KOPT-K1 (cell line): ENCODE results near the gene NKAIN2.

Experiments used
- H3K27ac ChIP-seq: fragments of 200-600 bp; sonication (generic); 2 replicates; pipeline ENCODE4 v1.5.1; 2016; ENCODE audit warnings: antibody characterized with exemption, mild to moderate bottlenecking, low read depth, low read length; ENCODE audit not compliant: poor library complexity, severe bottlenecking
- H3K36me3 ChIP-seq: fragments of 200-600 bp; sonication (generic); 2 replicates; pipeline ENCODE4 v1.5.1; 2017; ENCODE audit warnings: antibody characterized with exemption, mild to moderate bottlenecking, low read length, moderate library complexity; ENCODE audit not compliant: insufficient read depth
- H3K9me3 ChIP-seq: fragments of 200-600 bp; sonication (generic); 2 replicates; pipeline ENCODE4 v1.5.1; 2017; ENCODE audit warnings: antibody characterized with exemption, low read length, mild to moderate bottlenecking; ENCODE audit not compliant: insufficient read depth, poor library complexity, severe bottlenecking

The NKAIN2 gene

DNA sequence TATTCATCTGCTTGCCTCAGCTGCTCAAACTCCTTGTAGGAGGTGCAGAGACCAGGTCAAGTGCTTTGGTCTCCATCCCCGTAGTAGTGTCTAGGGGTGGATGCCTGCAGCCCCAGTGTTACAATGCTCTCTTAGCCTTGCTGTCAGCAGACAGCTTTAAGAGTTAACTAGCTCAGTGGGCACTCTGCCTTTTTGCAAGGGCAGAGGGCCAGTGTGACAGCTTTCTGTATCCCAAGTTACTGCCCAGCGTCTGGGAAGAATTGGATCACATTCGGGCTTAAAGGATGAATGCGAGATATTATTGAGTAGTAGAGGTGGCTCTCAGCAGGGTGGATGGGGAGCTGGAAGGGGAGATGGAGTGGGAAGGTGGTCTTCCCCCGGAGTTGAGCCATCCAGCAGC, 818.7 kb downstream of the NKAIN2 start:
- Histone ChIP-seq H3K27ac (no peak overlapping the region), H3K36me3 (no peaks in the 10 kb centered on the region), H3K9me3 (no peaks in the 10 kb centered on the region)

DNA sequence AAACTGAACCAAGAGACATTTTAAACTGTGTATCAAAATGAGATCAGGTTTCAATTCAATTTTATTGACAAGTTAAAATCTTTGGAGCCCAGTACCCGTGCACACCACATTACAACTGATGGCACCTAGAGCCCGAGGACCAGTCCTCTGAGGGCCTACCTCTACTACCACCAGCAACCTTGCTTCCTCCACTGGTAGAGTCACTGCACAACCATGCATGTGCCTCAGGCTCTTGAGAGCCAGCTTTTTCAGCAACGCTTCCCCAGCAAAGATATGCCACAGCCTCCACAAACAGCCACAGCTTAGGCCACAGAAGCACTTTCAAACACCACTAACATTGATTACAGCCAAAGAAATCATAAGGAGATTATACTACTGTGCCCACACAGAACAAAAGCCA, 830.0 kb downstream of the NKAIN2 start:
- Histone ChIP-seq H3K27ac (no peak overlapping the region), H3K9me3 (no peaks in the 10 kb centered on the region), H3K36me3 (no peaks in the 10 kb centered on the region)

DNA sequence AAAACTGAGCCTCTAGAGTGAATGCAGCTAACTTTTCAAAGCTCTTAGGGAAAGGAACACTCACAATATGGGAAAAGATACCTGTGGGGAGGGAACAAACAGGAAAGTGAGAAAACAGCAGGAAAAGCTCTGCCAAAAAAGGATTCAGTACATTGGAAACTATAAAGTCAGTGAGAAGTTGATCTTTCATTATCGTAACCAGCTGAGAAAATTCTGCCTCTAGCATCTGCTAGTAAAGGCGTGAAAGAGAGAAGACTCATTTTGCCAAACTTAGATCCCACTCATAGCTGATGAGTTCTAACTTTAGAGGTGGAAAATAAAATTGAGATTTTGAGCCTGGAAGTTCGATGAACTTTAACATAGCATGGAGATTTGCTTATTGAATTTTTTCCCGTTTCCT, 836.8 kb downstream of the NKAIN2 start:
- Histone ChIP-seq H3K36me3 (no peaks in the 10 kb centered on the region), H3K9me3 (no peaks in the 10 kb centered on the region), H3K27ac (no peak overlapping the region)

DNA sequence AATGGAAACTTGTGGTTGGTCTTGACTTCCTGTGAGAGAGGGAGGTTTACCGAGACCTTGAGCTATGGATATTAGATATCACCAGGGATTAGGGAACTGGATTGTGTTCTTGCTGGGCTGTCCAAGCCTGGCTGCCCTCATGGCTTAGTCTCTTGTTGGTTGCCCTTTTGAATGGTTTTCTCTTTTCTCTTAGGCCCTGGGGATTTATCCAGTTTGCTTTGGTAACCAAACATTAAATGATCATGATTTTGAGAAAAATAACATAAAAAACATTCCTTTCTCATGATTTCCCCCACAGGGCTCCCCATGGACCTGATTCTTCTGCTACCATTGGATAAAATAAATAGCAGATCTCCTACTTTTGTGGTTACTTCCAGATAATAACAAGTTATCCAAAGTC, 852.2 kb downstream of the NKAIN2 start:
- no peaks in the 10 kb centered on the region for H3K36me3 ChIP-seq
- no peaks in the 10 kb centered on the region for H3K9me3 ChIP-seq
- no peak overlapping the region for H3K27ac ChIP-seq

DNA sequence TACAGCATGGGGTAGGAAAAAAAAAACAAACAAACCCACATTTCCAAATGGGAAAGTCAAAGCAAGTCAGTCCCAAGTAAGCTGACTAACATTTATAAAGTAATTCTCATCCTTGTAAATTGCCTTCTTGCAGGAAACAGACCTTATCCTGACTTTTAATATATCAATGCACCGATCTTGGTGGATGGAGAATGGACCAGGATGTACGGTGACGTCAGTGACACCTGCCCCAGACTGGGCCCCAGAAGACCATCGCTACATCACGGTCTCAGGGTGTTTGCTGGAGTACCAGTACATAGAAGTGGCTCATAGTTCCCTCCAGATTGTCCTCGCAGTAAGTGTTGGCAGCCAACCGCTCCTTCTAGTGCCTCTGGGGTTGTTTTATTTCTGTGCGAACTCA, 854.4 kb downstream of the NKAIN2 start:
- Histone ChIP-seq H3K27ac (no peak overlapping the region), H3K9me3 (no peaks in the 10 kb centered on the region), H3K36me3 (no peaks in the 10 kb centered on the region)

DNA sequence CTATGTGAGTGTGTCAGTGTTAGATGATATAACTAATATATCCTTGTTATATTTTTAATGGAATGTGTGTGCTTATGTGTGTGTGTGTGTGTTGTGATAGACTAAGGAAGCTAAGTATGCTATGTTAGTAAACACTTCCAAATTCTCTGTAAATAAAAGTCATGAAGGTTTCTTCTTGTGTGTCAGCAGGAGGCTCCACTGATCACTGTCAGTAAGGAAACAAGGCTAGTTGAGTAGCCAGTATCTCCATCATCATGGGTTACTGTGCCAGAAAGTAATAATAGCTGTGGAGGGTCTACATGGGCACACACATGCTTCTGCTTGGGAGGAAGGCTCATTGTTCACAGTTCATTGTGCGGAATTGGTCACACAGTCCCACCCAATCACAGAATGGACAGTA, 855.8 kb downstream of the NKAIN2 start:
- Histone ChIP-seq H3K36me3 (no peaks in the 10 kb centered on the region), H3K27ac (no peak overlapping the region), H3K9me3 (no peaks in the 10 kb centered on the region)

DNA sequence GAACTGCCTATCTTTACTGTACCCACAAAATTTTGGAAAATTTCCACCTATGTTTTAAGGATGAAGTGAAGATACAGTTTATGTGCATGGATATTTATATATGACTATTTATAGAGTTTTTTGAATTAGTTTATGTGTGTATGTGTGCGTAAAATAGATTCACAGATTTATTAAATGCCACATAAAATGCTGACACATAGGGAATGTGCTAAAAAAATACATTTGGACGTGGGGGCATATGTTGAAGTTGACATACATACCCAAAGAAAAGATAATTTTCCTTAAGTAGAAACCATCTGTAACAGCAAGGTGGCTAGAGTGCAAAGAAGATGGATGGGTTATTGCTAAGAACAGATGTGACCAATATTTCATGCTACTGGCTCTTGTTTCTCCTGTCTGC, 856.5 kb downstream of the NKAIN2 start:
- Histone ChIP-seq H3K36me3 (no peaks in the 10 kb centered on the region), H3K9me3 (no peaks in the 10 kb centered on the region), H3K27ac (no peak overlapping the region)

DNA sequence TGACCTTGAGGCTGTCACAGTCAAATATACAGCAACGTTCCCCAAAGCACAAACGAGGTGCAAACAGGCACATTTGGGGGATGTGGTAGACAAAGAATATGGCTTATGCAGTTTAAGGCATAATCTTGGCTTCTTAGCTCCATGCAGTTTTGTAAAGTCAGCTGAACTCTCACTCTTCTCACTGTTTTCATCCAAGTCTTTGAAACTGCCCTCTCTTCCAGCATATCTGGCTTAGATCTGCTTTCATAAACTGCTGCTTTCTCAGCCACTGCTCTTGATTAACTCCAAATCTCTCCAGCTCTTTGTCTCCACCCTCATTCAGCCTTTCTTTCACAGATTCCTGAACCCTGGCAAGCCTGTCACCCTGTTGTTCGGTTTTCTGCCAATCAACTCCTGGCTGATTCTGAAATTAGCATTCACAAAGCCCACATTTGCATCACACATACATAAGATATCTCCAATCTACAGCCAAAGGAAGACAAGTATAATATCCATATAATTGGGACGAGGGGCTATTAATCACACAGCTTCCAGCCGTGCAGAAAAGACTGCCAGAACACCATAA, 857.5 kb downstream of the NKAIN2 start:
- H3K9me3 ChIP-seq = no peaks in the 10 kb centered on the region
- no peaks in the 10 kb centered on the region for H3K36me3 ChIP-seq
- H3K27ac ChIP-seq = no peak overlapping the region

DNA sequence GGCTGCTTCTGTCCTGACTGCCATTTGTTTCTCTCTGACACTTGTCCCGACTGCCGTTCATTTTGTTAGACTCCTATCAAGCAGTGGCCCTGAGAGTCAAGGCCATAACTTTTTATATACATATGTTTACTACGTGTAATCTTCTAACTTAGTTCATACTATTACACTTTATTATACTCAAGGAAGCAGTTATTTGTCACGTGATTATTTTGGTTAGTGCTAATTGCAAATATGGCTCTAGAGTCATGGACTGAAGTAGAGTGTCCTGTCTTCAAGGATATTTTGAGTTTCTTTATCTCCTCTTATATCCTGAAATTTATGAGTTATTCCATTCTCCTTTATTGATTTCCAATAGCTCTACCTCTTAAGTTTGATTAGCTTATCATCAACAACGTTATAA, 864.4 kb downstream of the NKAIN2 start:
- Histone ChIP-seq H3K27ac (no peak overlapping the region), H3K36me3 (no peaks in the 10 kb centered on the region), H3K9me3 (no peaks in the 10 kb centered on the region)

DNA sequence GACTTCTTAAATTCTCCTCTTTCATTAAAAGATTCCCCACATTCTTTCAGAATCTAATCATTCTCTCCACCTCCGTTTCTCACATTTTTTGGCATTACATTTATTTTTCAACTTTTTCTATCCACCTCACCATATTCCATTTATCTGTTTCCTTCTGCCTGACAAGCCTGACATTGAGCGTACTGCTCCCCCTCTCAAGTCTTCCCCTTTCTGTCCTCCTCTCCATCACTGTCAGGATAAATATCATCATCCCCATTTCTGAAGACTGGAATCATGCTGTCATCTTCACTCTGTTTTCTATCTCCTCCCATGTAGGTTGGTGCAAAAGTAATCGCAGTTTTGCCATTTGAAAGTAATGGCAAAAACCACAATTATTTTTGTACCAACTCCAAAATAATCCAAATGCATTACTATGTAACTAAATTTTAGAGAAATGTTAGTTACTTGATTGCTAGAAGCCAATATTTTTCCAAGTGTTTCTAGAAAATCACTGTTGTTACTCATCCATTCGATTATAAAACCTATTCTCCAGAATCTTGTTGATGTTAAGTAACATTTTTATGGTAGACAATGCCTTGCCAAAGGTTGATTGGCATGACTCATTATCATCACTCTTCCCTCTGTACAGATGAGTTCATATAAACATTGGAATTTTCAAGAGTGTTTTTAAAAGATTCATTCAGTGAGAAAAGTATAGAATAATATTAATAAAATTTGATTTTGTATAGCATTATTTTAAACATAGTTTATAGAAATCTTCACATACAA, 866.2 kb downstream of the NKAIN2 start:
- Histone ChIP-seq H3K9me3 (no peaks in the 10 kb centered on the region), H3K27ac (no peak overlapping the region), H3K36me3 (no peaks in the 10 kb centered on the region)

DNA sequence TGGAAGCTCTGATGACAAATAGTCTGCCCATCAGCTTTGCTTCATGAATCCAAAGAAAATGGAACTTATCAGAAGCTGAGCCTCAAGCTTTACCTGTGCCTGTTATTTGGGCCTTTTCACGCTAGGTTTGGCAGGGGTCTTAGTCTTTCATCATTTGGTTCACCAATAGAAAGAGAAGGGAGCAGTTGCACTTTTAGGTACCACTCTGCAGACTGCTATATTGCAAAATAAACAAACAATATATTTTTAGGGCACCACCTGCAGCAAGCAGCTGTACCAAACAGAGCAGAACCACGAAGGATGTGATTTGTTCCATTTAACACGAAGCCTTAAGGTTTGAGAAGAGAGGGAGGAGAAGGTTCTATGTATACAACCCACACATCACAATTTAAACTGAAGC, 867.1 kb downstream of the NKAIN2 start:
- H3K36me3 ChIP-seq = no peaks in the 10 kb centered on the region
- H3K9me3 ChIP-seq = no peaks in the 10 kb centered on the region
- no peak overlapping the region for H3K27ac ChIP-seq

DNA sequence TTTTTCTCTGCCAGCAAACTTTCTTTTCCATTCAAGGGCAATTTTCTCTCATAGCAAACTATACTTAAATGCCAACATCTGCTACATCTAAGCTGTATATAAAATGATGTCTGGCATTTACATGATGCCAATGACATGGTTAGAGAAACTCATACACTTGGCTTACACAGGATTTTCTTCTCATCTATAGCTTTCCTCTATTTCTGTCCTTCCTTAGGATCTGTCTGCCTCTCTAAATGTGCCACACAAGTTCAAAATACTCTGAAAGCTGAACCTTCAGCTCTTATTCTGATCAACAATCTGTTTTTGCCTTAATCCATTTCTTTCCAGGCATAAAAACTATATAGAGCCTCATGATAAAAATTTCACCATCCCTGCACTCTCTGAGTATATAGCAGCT, 867.7 kb downstream of the NKAIN2 start:
- Histone ChIP-seq H3K27ac (no peak overlapping the region), H3K9me3 (no peaks in the 10 kb centered on the region), H3K36me3 (no peaks in the 10 kb centered on the region)

DNA sequence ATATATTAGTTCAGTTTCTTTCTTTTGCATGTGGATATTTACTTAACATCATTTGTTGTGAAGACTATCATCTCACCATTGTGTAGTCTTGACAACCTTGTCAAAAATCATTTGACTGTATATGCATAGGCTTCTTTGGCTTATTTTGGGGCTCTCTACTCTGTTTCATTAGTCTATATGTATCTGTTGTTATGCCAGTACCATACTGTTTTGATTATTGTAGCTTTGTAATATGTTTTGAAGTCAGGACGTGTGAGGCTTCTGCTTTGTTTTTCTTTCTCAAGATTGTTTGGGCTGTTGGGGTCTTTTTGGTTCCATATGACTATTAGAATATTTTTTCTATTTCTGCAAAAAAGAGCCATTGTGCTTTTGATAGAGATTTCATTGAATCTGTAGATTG, 870.4 kb downstream of the NKAIN2 start:
- no peak overlapping the region for H3K27ac ChIP-seq
- H3K36me3 ChIP-seq = no peaks in the 10 kb centered on the region
- no peaks in the 10 kb centered on the region for H3K9me3 ChIP-seq

DNA sequence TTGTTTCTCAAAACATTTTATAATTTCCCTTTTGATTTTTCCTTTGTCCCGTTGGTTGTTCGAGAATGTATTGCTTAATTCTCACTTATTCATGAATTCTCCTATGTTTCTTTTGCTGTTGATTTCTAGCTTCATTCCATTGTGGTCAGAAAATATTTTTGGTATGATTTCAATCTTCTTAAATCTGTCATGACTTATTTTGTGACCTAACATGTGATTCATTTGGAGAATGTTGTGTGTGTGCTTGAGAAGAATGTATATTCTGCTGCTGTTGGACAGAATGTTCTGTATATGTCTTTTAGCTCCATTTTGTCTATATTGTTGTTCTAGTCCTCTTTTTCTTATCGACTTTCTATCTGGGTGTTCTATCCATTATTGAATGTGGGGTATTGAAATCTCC, 872.4 kb downstream of the NKAIN2 start:
- no peaks in the 10 kb centered on the region for H3K9me3 ChIP-seq
- H3K27ac ChIP-seq = no peak overlapping the region
- H3K36me3 ChIP-seq = no peaks in the 10 kb centered on the region

DNA sequence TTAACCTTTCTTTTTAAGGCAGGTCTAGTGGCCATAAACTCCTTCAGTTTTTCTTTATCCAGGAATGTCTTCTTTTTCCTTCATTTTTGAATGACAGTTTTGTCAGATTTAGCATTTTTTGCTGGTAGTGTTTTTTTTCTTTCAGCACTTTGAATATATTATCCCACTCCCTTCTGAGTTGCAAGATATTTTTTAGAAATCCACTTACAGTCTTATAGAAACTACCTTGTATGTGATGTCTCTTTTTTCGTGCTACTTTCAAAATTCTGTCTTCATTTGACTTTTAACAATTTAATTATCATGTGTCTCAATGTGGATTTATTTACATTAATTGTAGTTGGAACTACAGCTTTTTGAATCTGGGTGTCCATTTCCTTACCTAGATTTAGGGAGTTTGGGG, 874.2 kb downstream of the NKAIN2 start:
- Histone ChIP-seq H3K27ac (no peak overlapping the region), H3K36me3 (no peaks in the 10 kb centered on the region), H3K9me3 (no peaks in the 10 kb centered on the region)

DNA sequence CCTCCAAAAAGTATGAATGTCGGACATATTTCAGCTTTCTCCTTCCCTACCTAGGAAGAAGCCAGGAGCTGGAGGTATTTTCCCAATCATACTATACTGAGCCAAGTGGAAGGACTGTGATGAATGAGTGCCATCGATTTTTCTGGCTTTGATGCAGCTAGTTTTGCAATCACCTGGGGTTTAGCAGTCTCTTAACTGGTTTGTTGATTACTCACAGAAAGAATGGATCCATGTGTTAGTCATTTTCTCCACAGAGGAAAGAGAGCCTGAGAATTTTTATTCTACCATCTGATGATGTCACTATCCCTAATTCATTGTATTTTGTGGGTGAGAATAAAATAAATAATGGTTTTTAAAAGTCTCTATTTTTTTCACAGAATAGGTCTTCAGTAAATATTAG, 875.7 kb downstream of the NKAIN2 start:
- Histone ChIP-seq H3K27ac (no peak overlapping the region), H3K9me3 (no peaks in the 10 kb centered on the region), H3K36me3 (no peaks in the 10 kb centered on the region)
